WI38 (cell line): ENCODE results near the gene PTH2.

Experiments
- H3K4me3 ChIP-seq: 2 replicates; pipeline ENCODE4 v1.5.1; 2011; ENCODE audit warnings: low read depth, mild to moderate bottlenecking, control low read depth, low read length
- TF ChIP-seq, protein P1 (sequence below): IDR thresholded peaks from 2 replicates; pipeline ENCODE4 v1.5.1; 2012; ENCODE audit warnings: low read depth, mild to moderate bottlenecking, control low read depth, low read length

PTH2 gene

GRCh38 chr19:49423985-49424303 lies 703 bp upstream of the PTH2 start:
- TF ChIP-seq, protein P1, sequence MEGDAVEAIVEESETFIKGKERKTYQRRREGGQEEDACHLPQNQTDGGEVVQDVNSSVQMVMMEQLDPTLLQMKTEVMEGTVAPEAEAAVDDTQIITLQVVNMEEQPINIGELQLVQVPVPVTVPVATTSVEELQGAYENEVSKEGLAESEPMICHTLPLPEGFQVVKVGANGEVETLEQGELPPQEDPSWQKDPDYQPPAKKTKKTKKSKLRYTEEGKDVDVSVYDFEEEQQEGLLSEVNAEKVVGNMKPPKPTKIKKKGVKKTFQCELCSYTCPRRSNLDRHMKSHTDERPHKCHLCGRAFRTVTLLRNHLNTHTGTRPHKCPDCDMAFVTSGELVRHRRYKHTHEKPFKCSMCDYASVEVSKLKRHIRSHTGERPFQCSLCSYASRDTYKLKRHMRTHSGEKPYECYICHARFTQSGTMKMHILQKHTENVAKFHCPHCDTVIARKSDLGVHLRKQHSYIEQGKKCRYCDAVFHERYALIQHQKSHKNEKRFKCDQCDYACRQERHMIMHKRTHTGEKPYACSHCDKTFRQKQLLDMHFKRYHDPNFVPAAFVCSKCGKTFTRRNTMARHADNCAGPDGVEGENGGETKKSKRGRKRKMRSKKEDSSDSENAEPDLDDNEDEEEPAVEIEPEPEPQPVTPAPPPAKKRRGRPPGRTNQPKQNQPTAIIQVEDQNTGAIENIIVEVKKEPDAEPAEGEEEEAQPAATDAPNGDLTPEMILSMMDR: no peak
- H3K4me3 ChIP-seq: no peak overlapping the region

- TF ChIP-seq, protein P1: no peak
- no peak overlapping the region for H3K4me3 ChIP-seq
Observed at GRCh38 chr19:49422407-49423070, 702 bp downstream of the PTH2 start.

DNA sequence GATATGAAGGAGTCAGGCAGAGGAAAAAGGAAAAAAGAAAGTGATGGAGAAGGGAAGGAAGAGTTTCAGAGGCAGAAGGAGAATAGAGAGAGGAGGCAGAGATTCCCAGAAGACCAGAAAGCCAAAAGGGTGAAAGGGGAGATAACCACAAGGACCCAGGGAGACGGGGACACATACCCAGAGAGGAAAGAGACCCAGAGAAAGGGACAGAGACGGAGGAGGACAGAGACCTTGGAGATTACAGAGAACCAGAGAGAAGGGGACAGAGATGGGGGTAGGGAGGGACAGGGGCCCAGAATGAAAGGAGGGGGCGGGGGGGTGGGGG lies 1.4 kb downstream of the PTH2 start:
- TF ChIP-seq, protein P1: no peak
- no peak overlapping the region for H3K4me3 ChIP-seq

GRCh38 chr19:49421039-49421877 lies 2.0 kb downstream of the PTH2 start:
- TF ChIP-seq, protein P1: no peak
- H3K4me3 ChIP-seq: no peak overlapping the region

GRCh38 chr19:49420227-49420626 lies 3.0 kb downstream of the PTH2 start:
- TF ChIP-seq, protein P1: no peak
- no peak overlapping the region for H3K4me3 ChIP-seq

GRCh38 chr19:49419173-49419572 lies 4.1 kb downstream of the PTH2 start:
- no peak overlapping the region for H3K4me3 ChIP-seq
- TF ChIP-seq, protein P1: no peak

GRCh38 chr19:49418511-49418910 lies 4.7 kb downstream of the PTH2 start:
- TF ChIP-seq, protein P1: no peak
- no peak overlapping the region for H3K4me3 ChIP-seq
